ENCODE measurements around the gene GPR18. TPM values are rescaled to one million over a fixed set of nuclear protein-coding genes. Genes with fewer than 3 reads are reported as not detected.

GPR18 gene
- total RNA-seq, 1 donor from 2014 or later = under 0.01 TPM

- H3K36me3 ChIP-seq (ENCODE audit: control insufficient read depth in 3 of 3, insufficient read depth in 3 of 3, low read length in 3 of 3) = peaks cover 0 to 2% (median 2%) of the 10 kb centered on the region in 3 donors
- no peaks in the 10 kb centered on the region for H3K27me3 ChIP-seq (ENCODE audit: control insufficient read depth in 3 of 3, insufficient read depth in 3 of 3, low read length in 3 of 3)
- peaks cover 19 to 34% (median 27%) of the 10 kb centered on the region in 3 donors for H3K4me1 ChIP-seq (ENCODE audit: control insufficient read depth in 3 of 3, insufficient read depth in 3 of 3, low read length in 3 of 3)
- peak overlapping the region; percentile 15 for H3K27ac ChIP-seq (ENCODE audit: low read depth, low read length)
- no peaks in the 10 kb centered on the region for H3K9me3 ChIP-seq (ENCODE audit: control insufficient read depth in 3 of 3, low read length in 3 of 3)
- no peak overlapping the region for H3K4me3 ChIP-seq (ENCODE audit: low read length in 3 of 3)
- H3K9ac ChIP-seq (ENCODE audit: low read depth in 1 of 3, low read length in 3 of 3) = no peak overlapping the region
Measured at GRCh38 chr13:99263126-99263785, 5.1 kb upstream of the GPR18 start.

GRCh38 chr13:99261059-99261458 lies 2.9 kb upstream of the GPR18 start:
- no peak overlapping the region for H3K9ac ChIP-seq (ENCODE audit: low read depth in 1 of 3, low read length in 3 of 3)
- no peak overlapping the region for H3K27ac ChIP-seq (ENCODE audit: low read depth, low read length)
- peaks cover 26 to 37% (median 31%) of the 10 kb centered on the region in 3 donors for H3K4me1 ChIP-seq (ENCODE audit: control insufficient read depth in 3 of 3, insufficient read depth in 3 of 3, low read length in 3 of 3)

GRCh38 chr13:99260216-99260615 lies 2.0 kb upstream of the GPR18 start:
- Histone ChIP-seq H3K27ac (ENCODE audit: low read depth, low read length) (no peak overlapping the region), H3K36me3 (ENCODE audit: control insufficient read depth in 3 of 3, insufficient read depth in 3 of 3, low read length in 3 of 3) (peaks cover 1 to 2% (median 2%) of the 10 kb centered on the region in 3 donors), H3K9ac (ENCODE audit: low read depth in 1 of 3, low read length in 3 of 3) (no peak overlapping the region), H3K4me3 (ENCODE audit: low read length in 3 of 3) (no peak overlapping the region), H3K27me3 (ENCODE audit: control insufficient read depth in 3 of 3, insufficient read depth in 3 of 3, low read length in 3 of 3) (no peaks in the 10 kb centered on the region), H3K9me3 (ENCODE audit: control insufficient read depth in 3 of 3, low read length in 3 of 3) (no peaks in the 10 kb centered on the region), H3K4me1 (ENCODE audit: control insufficient read depth in 3 of 3, insufficient read depth in 3 of 3, low read length in 3 of 3) (peaks cover 26 to 41% (median 39%) of the 10 kb centered on the region in 3 donors)

More at GRCh38 chr13:99261059-99261458, 2.9 kb upstream of the GPR18 start:
- peaks cover 0 to 2% (median 2%) of the 10 kb centered on the region in 3 donors for H3K36me3 ChIP-seq (ENCODE audit: control insufficient read depth in 3 of 3, insufficient read depth in 3 of 3, low read length in 3 of 3)
- no peaks in the 10 kb centered on the region for H3K9me3 ChIP-seq (ENCODE audit: control insufficient read depth in 3 of 3, low read length in 3 of 3)
- no peaks in the 10 kb centered on the region for H3K27me3 ChIP-seq (ENCODE audit: control insufficient read depth in 3 of 3, insufficient read depth in 3 of 3, low read length in 3 of 3)
- no peak overlapping the region for H3K4me3 ChIP-seq (ENCODE audit: low read length in 3 of 3)

GRCh38 chr13:99258946-99259345 lies 767 bp upstream of the GPR18 start:
- Histone ChIP-seq H3K27me3 (ENCODE audit: control insufficient read depth in 3 of 3, insufficient read depth in 3 of 3, low read length in 3 of 3) (no peaks in the 10 kb centered on the region), H3K36me3 (ENCODE audit: control insufficient read depth in 3 of 3, insufficient read depth in 3 of 3, low read length in 3 of 3) (peaks cover 2 to 5% (median 4%) of the 10 kb centered on the region in 3 donors), H3K4me3 (ENCODE audit: low read length in 3 of 3) (no peak overlapping the region), H3K9ac (ENCODE audit: low read depth in 1 of 3, low read length in 3 of 3) (no peak overlapping the region), H3K4me1 (ENCODE audit: control insufficient read depth in 3 of 3, insufficient read depth in 3 of 3, low read length in 3 of 3) (peaks cover 19 to 36% (median 35%) of the 10 kb centered on the region in 3 donors), H3K27ac (ENCODE audit: low read depth, low read length) (no peak overlapping the region), H3K9me3 (ENCODE audit: control insufficient read depth in 3 of 3, low read length in 3 of 3) (no peaks in the 10 kb centered on the region)

- Histone ChIP-seq H3K4me3 (ENCODE audit: low read length in 3 of 3) (no peak overlapping the region), H3K36me3 (ENCODE audit: control insufficient read depth in 3 of 3, insufficient read depth in 3 of 3, low read length in 3 of 3) (peaks cover 2 to 5% (median 4%) of the 10 kb centered on the region in 3 donors), H3K27me3 (ENCODE audit: control insufficient read depth in 3 of 3, insufficient read depth in 3 of 3, low read length in 3 of 3) (no peaks in the 10 kb centered on the region), H3K4me1 (ENCODE audit: control insufficient read depth in 3 of 3, insufficient read depth in 3 of 3, low read length in 3 of 3) (peaks cover 12 to 25% (median 23%) of the 10 kb centered on the region in 3 donors), H3K27ac (ENCODE audit: low read depth, low read length) (no peak overlapping the region), H3K9ac (ENCODE audit: low read depth in 1 of 3, low read length in 3 of 3) (no peak overlapping the region), H3K9me3 (ENCODE audit: control insufficient read depth in 3 of 3, low read length in 3 of 3) (no peaks in the 10 kb centered on the region)
Measured at GRCh38 chr13:99257291-99257690, 888 bp downstream of the GPR18 start.

- H3K27me3 ChIP-seq (ENCODE audit: control insufficient read depth in 3 of 3, insufficient read depth in 3 of 3, low read length in 3 of 3) = no peaks in the 10 kb centered on the region
- peaks cover 2 to 5% (median 4%) of the 10 kb centered on the region in 3 donors for H3K36me3 ChIP-seq (ENCODE audit: control insufficient read depth in 3 of 3, insufficient read depth in 3 of 3, low read length in 3 of 3)
- H3K9ac ChIP-seq (ENCODE audit: low read depth in 1 of 3, low read length in 3 of 3) = no peak overlapping the region
- peak overlapping the region; percentile 58 for H3K27ac ChIP-seq (ENCODE audit: low read depth, low read length)
- H3K4me1 ChIP-seq (ENCODE audit: control insufficient read depth in 3 of 3, insufficient read depth in 3 of 3, low read length in 3 of 3) = peaks cover 11 to 27% (median 23%) of the 10 kb centered on the region in 3 donors
- H3K4me3 ChIP-seq (ENCODE audit: low read length in 3 of 3) = peak overlapping the region in 1 of 3 donors; percentile 28
- H3K9me3 ChIP-seq (ENCODE audit: control insufficient read depth in 3 of 3, low read length in 3 of 3) = no peaks in the 10 kb centered on the region
Measured at GRCh38 chr13:99256709-99257108, 1.5 kb downstream of the GPR18 start.

- H3K9me3 ChIP-seq (ENCODE audit: control insufficient read depth in 3 of 3, low read length in 3 of 3) = no peaks in the 10 kb centered on the region
- peaks cover 9 to 27% (median 23%) of the 10 kb centered on the region in 3 donors for H3K4me1 ChIP-seq (ENCODE audit: control insufficient read depth in 3 of 3, insufficient read depth in 3 of 3, low read length in 3 of 3)
- no peak overlapping the region for H3K4me3 ChIP-seq (ENCODE audit: low read length in 3 of 3)
- H3K9ac ChIP-seq (ENCODE audit: low read depth in 1 of 3, low read length in 3 of 3) = no peak overlapping the region
- peaks cover 2 to 5% (median 4%) of the 10 kb centered on the region in 3 donors for H3K36me3 ChIP-seq (ENCODE audit: control insufficient read depth in 3 of 3, insufficient read depth in 3 of 3, low read length in 3 of 3)
- no peak overlapping the region for H3K27ac ChIP-seq (ENCODE audit: low read depth, low read length)
- no peaks in the 10 kb centered on the region for H3K27me3 ChIP-seq (ENCODE audit: control insufficient read depth in 3 of 3, insufficient read depth in 3 of 3, low read length in 3 of 3)
Measured at GRCh38 chr13:99256283-99256682, 1.9 kb downstream of the GPR18 start.

- Histone ChIP-seq H3K4me1 (ENCODE audit: control insufficient read depth in 3 of 3, insufficient read depth in 3 of 3, low read length in 3 of 3) (peaks cover 9 to 25% (median 23%) of the 10 kb centered on the region in 3 donors), H3K9me3 (ENCODE audit: control insufficient read depth in 3 of 3, low read length in 3 of 3) (no peaks in the 10 kb centered on the region), H3K27ac (ENCODE audit: low read depth, low read length) (no peak overlapping the region), H3K4me3 (ENCODE audit: low read length in 3 of 3) (no peak overlapping the region), H3K27me3 (ENCODE audit: control insufficient read depth in 3 of 3, insufficient read depth in 3 of 3, low read length in 3 of 3) (no peaks in the 10 kb centered on the region), H3K9ac (ENCODE audit: low read depth in 1 of 3, low read length in 3 of 3) (no peak overlapping the region), H3K36me3 (ENCODE audit: control insufficient read depth in 3 of 3, insufficient read depth in 3 of 3, low read length in 3 of 3) (peaks cover 2 to 5% (median 4%) of the 10 kb centered on the region in 3 donors)
Measured at GRCh38 chr13:99255271-99255670, 2.9 kb downstream of the GPR18 start.

GRCh38 chr13:99254830-99255229 lies 3.3 kb downstream of the GPR18 start:
- no peaks in the 10 kb centered on the region for H3K9me3 ChIP-seq (ENCODE audit: control insufficient read depth in 3 of 3, low read length in 3 of 3)
- no peak overlapping the region for H3K4me3 ChIP-seq (ENCODE audit: low read length in 3 of 3)
- no peak overlapping the region for H3K27ac ChIP-seq (ENCODE audit: low read depth, low read length)
- no peaks in the 10 kb centered on the region for H3K27me3 ChIP-seq (ENCODE audit: control insufficient read depth in 3 of 3, insufficient read depth in 3 of 3, low read length in 3 of 3)
- peaks cover 0 to 4% (median 3%) of the 10 kb centered on the region in 3 donors for H3K36me3 ChIP-seq (ENCODE audit: control insufficient read depth in 3 of 3, insufficient read depth in 3 of 3, low read length in 3 of 3)
- H3K4me1 ChIP-seq (ENCODE audit: control insufficient read depth in 3 of 3, insufficient read depth in 3 of 3, low read length in 3 of 3) = peaks cover 9 to 21% (median 20%) of the 10 kb centered on the region in 3 donors
- no peak overlapping the region for H3K9ac ChIP-seq (ENCODE audit: low read depth in 1 of 3, low read length in 3 of 3)

GRCh38 chr13:99251921-99252320 lies 6.3 kb downstream of the GPR18 start:
- H3K9ac ChIP-seq (ENCODE audit: low read depth in 1 of 3, low read length in 3 of 3) = no peak overlapping the region
- peaks cover 5 to 19% (median 14%) of the 10 kb centered on the region in 3 donors for H3K4me1 ChIP-seq (ENCODE audit: control insufficient read depth in 3 of 3, insufficient read depth in 3 of 3, low read length in 3 of 3)
- H3K27ac ChIP-seq (ENCODE audit: low read depth, low read length) = no peak overlapping the region

More at GRCh38 chr13:99251921-99252320, 6.3 kb downstream of the GPR18 start:
- Histone ChIP-seq H3K36me3 (ENCODE audit: control insufficient read depth in 3 of 3, insufficient read depth in 3 of 3, low read length in 3 of 3) (peaks cover 0 to 4% (median 3%) of the 10 kb centered on the region in 3 donors), H3K9me3 (ENCODE audit: control insufficient read depth in 3 of 3, low read length in 3 of 3) (no peaks in the 10 kb centered on the region), H3K4me3 (ENCODE audit: low read length in 3 of 3) (no peak overlapping the region), H3K27me3 (ENCODE audit: control insufficient read depth in 3 of 3, insufficient read depth in 3 of 3, low read length in 3 of 3) (no peaks in the 10 kb centered on the region)
